Esophagus muscularis mucosa (tissue), 4 donors: Measurements from ENCODE around the gene DUT. TPM values are rescaled to one million over a fixed set of nuclear protein-coding genes. Genes with fewer than 3 reads are reported as not detected.

Experiments
- DNase-seq: peaks from one replicate; pipeline ENCODE4 v3.0.0-alpha.2; 2017; ENCODE audit errors: extremely low spot score
- H3K27ac ChIP-seq, 4 donors: fragments of 200-600 bp; sonication (generic); replicated peaks in 1 of 4; 1 replicate in 3 of 4; 2 replicates in 1 of 4; pipeline ENCODE4 v1.5.1; 2016 to 2019; ENCODE audit warnings: mild to moderate bottlenecking in 1 of 4
- H3K27me3 ChIP-seq, 4 donors: fragments of 200-600 bp; sonication (generic); one replicate each; pipeline versions ENCODE4 v1.5.1 to v1.6.0; 2016 to 2019
- H3K36me3 ChIP-seq, 4 donors: fragments of 200-600 bp; sonication (generic); one replicate each; pipeline ENCODE4 v1.5.1; 2016 to 2019
- H3K4me1 ChIP-seq, 4 donors: fragments of 200-600 bp; sonication (generic); one replicate each; pipeline ENCODE4 v1.5.1; 2016 to 2019
- H3K4me3 ChIP-seq, 4 donors: fragments of 200-600 bp; sonication (generic); 1 replicate in 2 of 4; 2 replicates in 2 of 4; pipeline ENCODE4 v1.5.1; 2016 to 2019; ENCODE audit warnings: mild to moderate bottlenecking in 4 of 4, moderate library complexity in 1 of 4
- H3K9me3 ChIP-seq, 4 donors: fragments of 200-600 bp; sonication (generic); 1 replicate in 3 of 4; 2 replicates in 1 of 4; pipeline ENCODE4 v1.5.1; 2016 to 2019
- EP300 ChIP-seq: sonication (generic); formaldehyde crosslinking; IDR thresholded peaks from one replicate; pipeline ENCODE4 v1.6.1; 2017; ENCODE audit warnings: antibody characterized with exemption
- POLR2A ChIP-seq: fragments of 450-650 bp; IDR thresholded peaks from one replicate; pipeline ENCODE4 v1.6.1; 2017; ENCODE audit warnings: antibody characterized with exemption, moderate library complexity, mild to moderate bottlenecking, low read depth
- POLR2AphosphoS5 ChIP-seq, 2 donors: sonication (generic); formaldehyde crosslinking; IDR thresholded peaks; one replicate each; pipeline ENCODE4 v1.6.1; 2017; ENCODE audit warnings: antibody characterized with exemption in 2 of 2
- WGBS: methylation state at CpG from one replicate; pipeline ENCODE4 v1.1.5; 2018; 5-methylcytosine and 5-hydroxymethylcytosine counted together
- intact Hi-C: fragments of 100-400 bp; cut with DNase I; formaldehyde crosslinking; loops from one replicate; pipeline ENCODE4 v1.15.1; 2023
- small RNA-seq, 3 donors: library from RNA; depleted of rRNA; stranded (forward); fragments of <200 nt; gene quantifications; one replicate each; pipeline ENCODE3, GENCODE V24; 2016
- total RNA-seq, 4 donors: library from RNA; depleted of rRNA; stranded (reverse); fragments of >200 nt; gene quantifications; one replicate each; pipeline versions ENCODE4 v1.1.0 to v1.2.1, GENCODE V29; 2016
- TF ChIP-seq, protein P1 (sequence below), 3 experiments: fragments of 200-600 bp in 2 of 3; fragments of 450-650 bp in 1 of 3; sonication (generic) in 2 of 3; IDR thresholded peaks; one replicate each; pipeline ENCODE4 v1.5.1; 2017 to 2019; ENCODE audit warnings: antibody characterized with exemption in 3 of 3, mild to moderate bottlenecking in 2 of 3, moderate library complexity in 1 of 3

DUT gene
- total RNA-seq, 4 donors from 2014 or later: 82.0 to 121 (median 92.8) TPM

DNA sequence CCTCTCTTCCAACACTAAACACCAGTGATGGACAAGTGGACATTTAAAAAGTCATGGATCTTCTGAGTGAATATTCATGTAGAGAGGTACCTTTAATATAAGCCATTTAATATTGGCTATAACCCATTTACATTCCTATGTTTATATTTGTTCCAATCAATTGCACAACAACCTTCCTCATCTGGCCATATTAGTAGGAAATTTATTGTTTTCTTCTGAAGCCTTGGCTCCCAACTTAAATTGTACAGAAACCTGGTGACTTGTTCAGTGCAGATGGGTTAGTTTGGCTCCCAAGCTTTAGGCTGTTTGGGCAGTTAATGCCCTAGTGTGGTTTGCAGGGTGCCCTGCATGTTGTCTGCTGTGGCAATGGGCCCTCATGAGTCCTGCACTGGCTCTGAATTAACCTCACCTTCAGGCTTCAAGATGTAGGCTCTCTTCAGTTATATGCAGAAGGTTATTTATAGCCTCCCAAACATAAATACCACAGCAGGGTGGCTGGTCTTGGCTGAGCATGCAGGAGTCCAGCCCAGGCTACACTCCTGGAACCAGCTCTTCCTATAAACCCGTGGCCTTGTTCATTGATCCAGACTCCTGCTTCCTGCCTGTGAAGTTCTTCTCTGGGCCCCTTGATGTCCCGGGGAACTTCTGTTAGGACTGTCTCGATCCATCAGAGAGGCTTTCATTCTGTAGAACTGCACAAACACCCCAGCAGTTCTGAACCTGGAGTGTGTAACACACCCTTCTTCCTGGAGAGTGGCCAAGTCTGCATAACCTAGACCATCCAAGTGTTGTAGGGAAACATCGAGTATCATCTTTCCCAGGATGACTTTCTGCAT lies 57.0 kb downstream of the DUT start:
- no peaks in the 10 kb centered on the region for H3K36me3 ChIP-seq
- WGBS: 46% methylated on average over 4 of the region's 4 CpGs
- no peaks in the 10 kb centered on the region for H3K27me3 ChIP-seq
- H3K4me1 ChIP-seq: peaks cover 8 to 36% (median 20%) of the 10 kb centered on the region in 4 donors
- no peaks in the 10 kb centered on the region for H3K9me3 ChIP-seq
- peak overlapping the region in 2 of 4 donors; percentile 35 to 43 for H3K27ac ChIP-seq
- intact Hi-C loops: no loop called here
- TF ChIP-seq POLR2AphosphoS5 (IDR thresholded peaks at IDR 0.05): no peak
- no peak for DNase-seq
- no peak overlapping the region for H3K4me3 ChIP-seq

DNA sequence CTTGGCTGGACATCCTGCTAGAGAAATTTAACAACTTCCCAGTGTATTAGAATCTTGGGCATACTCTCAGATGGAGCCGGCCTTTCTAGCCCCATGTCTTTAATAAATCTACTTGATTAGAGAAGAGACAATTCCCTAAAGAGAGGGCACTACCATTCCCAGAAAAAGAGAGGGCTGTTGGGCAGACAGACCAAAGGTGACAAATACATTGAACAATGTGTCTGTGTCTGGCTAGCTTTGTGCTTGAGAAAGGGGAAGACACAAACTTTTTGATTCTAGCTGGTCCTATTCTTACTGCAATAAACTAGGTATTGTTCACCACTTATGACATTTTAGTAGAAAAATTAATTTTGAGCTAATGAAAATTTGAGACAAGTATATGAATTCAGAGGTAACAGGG lies 57.7 kb downstream of the DUT start:
- Histone ChIP-seq H3K4me1 (peaks cover 8 to 36% (median 26%) of the 10 kb centered on the region in 4 donors), H3K36me3 (no peaks in the 10 kb centered on the region), H3K27ac (peak overlapping the region; percentile 15 to 49 (median 39)), H3K4me3 (no peak overlapping the region), H3K27me3 (no peaks in the 10 kb centered on the region), H3K9me3 (no peaks in the 10 kb centered on the region)
- TF ChIP-seq POLR2A (no peak), EP300 (no peak), POLR2AphosphoS5 (IDR thresholded peaks at IDR 0.05) (no peak)
- TF ChIP-seq, protein P1, sequence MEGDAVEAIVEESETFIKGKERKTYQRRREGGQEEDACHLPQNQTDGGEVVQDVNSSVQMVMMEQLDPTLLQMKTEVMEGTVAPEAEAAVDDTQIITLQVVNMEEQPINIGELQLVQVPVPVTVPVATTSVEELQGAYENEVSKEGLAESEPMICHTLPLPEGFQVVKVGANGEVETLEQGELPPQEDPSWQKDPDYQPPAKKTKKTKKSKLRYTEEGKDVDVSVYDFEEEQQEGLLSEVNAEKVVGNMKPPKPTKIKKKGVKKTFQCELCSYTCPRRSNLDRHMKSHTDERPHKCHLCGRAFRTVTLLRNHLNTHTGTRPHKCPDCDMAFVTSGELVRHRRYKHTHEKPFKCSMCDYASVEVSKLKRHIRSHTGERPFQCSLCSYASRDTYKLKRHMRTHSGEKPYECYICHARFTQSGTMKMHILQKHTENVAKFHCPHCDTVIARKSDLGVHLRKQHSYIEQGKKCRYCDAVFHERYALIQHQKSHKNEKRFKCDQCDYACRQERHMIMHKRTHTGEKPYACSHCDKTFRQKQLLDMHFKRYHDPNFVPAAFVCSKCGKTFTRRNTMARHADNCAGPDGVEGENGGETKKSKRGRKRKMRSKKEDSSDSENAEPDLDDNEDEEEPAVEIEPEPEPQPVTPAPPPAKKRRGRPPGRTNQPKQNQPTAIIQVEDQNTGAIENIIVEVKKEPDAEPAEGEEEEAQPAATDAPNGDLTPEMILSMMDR (IDR thresholded peaks at IDR 0.05): no peak
- intact Hi-C loops: no loop called here
- WGBS: 72% methylated on average over 1 of the region's 1 CpG
- DNase-seq: no peak

DNA sequence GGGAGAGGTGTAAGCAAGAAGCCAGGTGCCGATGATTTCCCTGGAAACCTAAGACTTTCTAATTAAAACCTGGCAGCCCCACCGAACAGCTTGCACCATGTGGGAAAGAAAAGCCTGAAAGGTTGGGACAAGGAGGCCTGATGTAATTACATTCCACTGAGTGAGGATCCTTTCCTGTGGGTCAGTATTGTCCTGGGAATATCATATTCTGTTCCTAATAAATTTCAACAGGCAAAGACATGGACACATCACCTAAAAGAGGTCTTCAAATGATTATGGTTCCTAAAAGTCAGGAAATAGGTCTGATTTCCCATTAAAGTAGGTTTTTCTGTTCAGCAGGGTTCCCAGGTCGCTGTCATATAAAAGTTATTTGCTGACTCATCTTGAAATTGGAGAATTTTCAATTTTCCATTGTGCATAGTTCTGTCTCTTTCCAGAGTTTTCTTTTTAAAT lies 58.5 kb downstream of the DUT start:
- DNase-seq: no peak
- WGBS: 48% methylated on average over 3 of the region's 3 CpGs
- Histone ChIP-seq H3K9me3 (no peaks in the 10 kb centered on the region), H3K4me3 (no peak overlapping the region), H3K36me3 (no peaks in the 10 kb centered on the region), H3K27ac (peak overlapping the region; percentile 15 to 49 (median 39)), H3K4me1 (peaks cover 8 to 43% (median 27%) of the 10 kb centered on the region in 4 donors), H3K27me3 (no peaks in the 10 kb centered on the region)
- intact Hi-C loops: no loop called here
- TF ChIP-seq, protein P1 (IDR thresholded peaks at IDR 0.05): no peak
- TF ChIP-seq POLR2AphosphoS5 (IDR thresholded peaks at IDR 0.05): peak in 1 of 2 donors; percentile 19

DNA sequence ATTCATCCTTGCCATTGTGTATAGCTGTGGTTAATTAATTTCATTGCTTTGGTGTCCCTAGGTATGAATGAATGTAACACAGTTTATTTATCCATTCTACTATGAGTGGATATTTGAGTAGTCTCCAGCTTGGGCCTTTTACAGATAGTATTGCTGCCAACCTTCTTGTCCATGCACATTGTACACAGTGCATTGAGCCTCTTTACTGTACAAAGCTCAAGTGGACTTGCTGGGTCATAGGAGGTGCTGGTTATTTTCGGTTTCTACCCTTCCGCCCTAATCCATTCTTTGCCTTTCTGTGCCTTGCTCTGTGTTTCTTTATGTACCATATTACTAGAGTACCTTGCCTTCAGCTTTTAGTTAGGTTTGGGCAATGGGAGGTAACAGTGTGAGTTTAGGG lies 60.7 kb downstream of the DUT start:
- no peaks in the 10 kb centered on the region for H3K9me3 ChIP-seq
- H3K4me3 ChIP-seq: no peak overlapping the region
- no peak for DNase-seq
- peaks cover 8 to 60% (median 42%) of the 10 kb centered on the region in 4 donors for H3K4me1 ChIP-seq
- no peaks in the 10 kb centered on the region for H3K27me3 ChIP-seq
- 95% methylated on average over 2 of the region's 2 CpGs for WGBS
- no peak for TF ChIP-seq EP300
- TF ChIP-seq, protein P1 (IDR thresholded peaks at IDR 0.05): no peak
- no peak for TF ChIP-seq POLR2A
- no peak for TF ChIP-seq POLR2AphosphoS5 (IDR thresholded peaks at IDR 0.05)
- H3K36me3 ChIP-seq: no peaks in the 10 kb centered on the region
- intact Hi-C loops: no loop called here
- peak overlapping the region; percentile 35 to 58 (median 52) for H3K27ac ChIP-seq

DNA sequence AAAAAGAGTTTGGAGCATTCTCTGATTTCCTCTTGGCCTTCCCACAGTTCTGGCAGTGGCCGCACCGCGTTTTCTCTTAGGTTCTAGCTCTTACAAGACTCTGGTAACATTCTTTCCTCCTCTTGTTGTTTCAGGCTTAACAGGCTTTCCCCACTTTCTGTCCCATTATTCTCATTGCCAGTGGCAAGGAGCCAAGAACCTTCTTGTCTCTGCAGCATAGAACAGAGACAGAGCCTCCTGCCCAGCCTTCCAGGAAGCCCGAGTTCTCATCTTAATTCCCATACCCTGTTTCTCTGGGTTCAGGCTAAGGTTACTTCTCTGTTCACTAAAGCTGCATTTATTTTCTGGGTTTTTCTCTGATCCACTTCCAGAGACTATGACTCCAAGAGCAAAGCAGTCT lies 61.1 kb downstream of the DUT start:
- Histone ChIP-seq H3K4me1 (peaks cover 8 to 60% (median 42%) of the 10 kb centered on the region in 4 donors), H3K36me3 (no peaks in the 10 kb centered on the region), H3K4me3 (no peak overlapping the region), H3K27me3 (no peaks in the 10 kb centered on the region), H3K27ac (peak overlapping the region; percentile 35 to 58 (median 54)), H3K9me3 (no peaks in the 10 kb centered on the region)
- DNase-seq: no peak
- intact Hi-C loops: no loop called here
- WGBS: 51% methylated on average over 4 of the region's 4 CpGs
- no peak for TF ChIP-seq POLR2A
- peak in 1 of 2 donors; percentile 27 for TF ChIP-seq POLR2AphosphoS5 (IDR thresholded peaks at IDR 0.05)

Small RNAs within 50 kb of the gene (small RNA-seq; reads per million reads assigned to genes)
- 0 reads per million in 3 donors for gene RF00019

Other genes with a start within 250 kb of the DUT start
- gene SLC24A5, start 210.4 kb upstream of the DUT start, total RNA-seq: not detected
- gene MYEF2, start 153.1 kb upstream of the DUT start, total RNA-seq: 10 to 100 TPM; 20.0 to 41.1 (median 27.3) TPM
- under 1 TPM in 1 of 4 donors, not detected in 3; 0.11 TPM for gene CTXN2, start 139.8 kb upstream of the DUT start, total RNA-seq
- not detected for gene SLC12A1, start 125.1 kb upstream of the DUT start, total RNA-seq